GM21717 (cell line): Measurements from ENCODE around the gene MAJIN.
"Not testable (repeated sequence)": the region's sequence is repeated elsewhere in the genome, so short reads cannot be mapped to it uniquely, and the experiment has no call there.

Experiments
- ATAC-seq: cut with Tn5 transposase; IDR thresholded peaks from one replicate; pipeline ENCODE4 v1.9.1; 2021; ENCODE audit warnings: mild to moderate bottlenecking, moderate library complexity; ENCODE audit not compliant: unreplicated experiment

The MAJIN gene

DNA sequence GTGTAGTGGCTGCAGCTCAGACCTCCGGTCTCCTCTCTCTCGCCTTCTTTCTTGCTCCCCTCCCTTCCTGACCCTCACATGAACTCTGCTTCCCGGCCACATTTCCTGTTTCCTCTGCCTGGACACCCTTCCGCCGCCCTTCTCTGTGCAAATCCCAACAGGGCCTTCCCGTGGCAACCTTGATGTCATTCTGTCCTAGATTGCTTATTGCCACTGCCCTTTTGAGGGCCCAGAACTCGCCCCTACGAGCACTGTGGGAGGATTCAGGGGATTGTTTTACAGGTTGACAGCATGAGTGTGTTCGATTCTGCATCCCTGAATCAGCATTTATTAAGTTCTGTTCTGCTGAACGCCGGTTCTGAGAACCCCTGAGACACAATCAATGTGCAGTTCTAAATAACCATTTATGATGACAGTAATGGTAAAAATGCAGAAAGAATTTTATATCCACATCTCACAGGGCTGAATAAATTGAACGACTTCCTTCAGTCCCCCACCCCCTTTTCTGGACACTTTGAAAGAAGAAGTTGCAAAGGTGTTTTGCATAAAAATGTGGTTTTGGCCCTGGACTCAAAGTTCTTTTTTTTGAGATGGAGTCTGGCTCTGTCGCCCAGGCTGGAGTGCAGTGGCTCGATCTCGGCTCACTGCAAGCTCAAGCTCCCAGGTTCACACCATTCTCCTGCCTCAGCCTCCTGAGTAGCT lies 18.5 kb upstream of the MAJIN start:
- no peak for ATAC-seq

DNA sequence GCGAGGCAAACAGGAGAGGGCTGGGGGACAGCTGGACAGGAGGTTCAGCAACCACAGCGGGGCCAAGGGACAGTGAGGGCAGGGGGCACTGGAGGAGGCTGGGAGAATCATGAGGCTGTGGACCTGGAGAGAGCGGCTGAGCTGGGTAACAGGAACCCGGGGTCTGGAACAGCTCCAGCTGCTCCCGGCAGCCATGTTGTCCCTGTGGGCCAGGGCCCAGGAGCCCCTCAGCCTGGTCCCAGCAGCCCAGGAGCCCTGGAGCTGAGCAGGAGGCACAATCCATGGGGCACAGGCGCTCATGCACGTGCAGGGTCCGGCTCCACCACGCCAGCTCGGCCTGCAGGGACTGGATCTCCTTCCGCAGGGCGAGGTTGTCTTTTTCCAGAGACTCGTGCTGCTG lies 17.5 kb upstream of the MAJIN start:
- no peak for ATAC-seq

DNA sequence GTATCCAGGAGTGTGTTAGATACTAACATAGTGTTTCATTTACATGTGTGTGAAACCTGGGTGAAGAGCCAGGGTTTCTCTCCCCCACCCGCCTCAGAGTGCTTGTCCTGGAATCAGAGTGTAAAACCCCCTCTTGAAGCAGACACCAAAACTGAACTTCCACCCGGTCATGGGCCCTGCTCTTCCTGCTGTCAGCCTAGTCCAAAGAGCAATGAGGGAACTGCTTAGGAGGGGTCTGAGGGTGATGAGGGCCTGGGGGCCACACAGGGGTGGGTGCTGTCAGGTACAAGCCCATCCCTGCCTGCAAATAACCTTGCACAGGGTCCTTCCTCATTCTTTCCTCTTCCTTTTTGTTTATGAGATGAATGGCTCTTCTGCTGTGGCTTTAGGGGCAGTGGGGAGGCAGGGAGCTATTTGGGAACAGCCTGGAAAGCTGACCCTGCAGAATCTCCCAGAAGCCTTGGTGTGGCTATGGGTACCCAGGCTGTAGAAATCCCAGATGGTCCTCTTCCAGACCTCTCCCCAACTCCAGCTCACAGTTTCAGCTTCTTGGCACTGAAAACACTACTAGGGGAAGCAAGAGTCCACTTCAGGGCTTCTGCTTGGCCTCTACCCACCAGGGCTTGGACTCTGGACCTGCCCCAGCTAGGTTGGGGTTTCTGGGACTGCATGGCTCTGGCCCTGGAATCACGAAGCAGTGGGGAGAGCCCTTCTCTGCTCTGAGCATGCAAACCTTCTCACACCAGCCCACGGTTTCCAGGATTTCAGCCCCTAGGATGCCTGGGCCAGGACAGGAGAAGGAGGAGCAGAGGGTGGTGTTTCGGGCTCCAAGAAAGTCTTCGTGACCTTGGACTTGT lies 16.3 kb upstream of the MAJIN start:
- ATAC-seq = no peak

DNA sequence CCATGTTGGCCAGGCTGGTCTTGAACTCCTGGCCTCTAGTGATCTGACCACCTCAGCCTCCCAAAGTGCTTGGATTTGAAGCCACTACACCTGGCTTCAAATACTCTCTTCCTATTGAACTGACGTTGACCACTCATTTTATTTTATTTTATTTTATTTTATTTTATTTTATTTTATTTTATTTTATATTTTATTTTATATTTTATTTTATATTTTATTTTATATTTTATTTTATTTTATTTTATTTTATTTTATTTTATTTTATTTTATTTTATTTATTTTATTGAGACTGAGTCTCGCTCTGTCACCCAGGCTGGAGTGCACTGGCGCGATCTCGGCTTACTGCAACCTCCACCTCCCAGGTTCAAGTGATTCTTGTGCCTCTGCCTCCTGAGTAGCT lies 11.4 kb upstream of the MAJIN start:
- ATAC-seq = not testable (repeated sequence)

DNA sequence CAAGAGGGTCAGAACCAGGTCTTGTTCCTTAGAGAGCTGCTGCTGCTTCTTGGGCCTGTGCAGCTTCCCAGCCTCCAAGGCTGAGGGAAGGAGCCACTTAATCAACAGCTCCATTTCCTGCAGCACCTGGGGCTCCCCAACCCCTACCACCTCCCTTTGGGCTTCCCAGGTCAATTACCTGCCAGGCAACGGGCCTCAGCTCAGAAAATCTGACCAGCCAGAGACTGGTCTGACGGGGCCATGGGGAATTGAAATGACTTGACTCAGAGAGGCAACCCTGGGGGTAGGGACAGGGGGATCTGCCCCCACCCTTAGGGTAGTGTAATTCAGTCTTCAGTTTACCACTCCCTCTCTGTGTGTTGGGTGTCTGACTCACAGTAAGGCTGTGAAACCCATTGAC lies 4.7 kb upstream of the MAJIN start:
- no peak for ATAC-seq

DNA sequence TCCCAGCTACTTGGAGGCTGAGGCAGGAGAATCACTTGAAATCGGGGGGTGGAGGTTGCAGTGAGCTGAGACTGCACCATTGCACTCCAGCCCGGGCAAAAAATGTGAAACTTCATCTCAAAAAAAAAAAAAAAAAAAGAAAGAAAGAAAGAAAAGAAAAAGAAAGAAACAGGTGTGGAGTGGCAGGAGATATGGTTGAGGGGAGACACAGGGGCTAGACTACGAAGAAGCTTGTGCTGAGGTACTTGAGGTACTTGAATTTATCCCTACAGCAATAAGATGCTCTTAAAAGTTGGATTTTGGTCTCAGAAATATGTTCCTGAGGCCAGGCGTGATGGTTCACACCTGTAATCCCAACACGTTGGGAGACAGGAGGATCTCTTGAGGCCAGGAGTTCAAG lies 2.2 kb upstream of the MAJIN start:
- ATAC-seq = no peak

DNA sequence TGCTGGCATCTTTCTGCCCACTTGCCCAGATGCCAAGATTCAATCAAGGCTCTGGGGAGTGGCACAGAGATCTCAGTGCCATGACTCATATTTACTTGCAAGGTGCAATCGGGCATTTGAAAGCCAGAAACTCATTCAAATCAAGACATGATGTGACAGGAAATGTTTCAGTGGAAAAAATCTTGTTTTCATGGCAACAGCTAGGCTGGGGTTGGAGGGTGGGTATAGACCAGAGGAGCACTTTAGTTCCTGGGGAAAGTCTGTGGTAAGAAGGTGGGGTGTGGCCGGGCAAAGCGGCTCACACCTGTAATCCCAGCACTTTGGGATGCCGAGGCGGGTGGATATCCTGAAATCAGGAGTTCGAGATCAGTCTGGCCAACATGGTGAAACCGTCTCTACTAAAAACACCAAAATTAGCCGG lies 1.2 kb downstream of the MAJIN start:
- ATAC-seq = no peak

DNA sequence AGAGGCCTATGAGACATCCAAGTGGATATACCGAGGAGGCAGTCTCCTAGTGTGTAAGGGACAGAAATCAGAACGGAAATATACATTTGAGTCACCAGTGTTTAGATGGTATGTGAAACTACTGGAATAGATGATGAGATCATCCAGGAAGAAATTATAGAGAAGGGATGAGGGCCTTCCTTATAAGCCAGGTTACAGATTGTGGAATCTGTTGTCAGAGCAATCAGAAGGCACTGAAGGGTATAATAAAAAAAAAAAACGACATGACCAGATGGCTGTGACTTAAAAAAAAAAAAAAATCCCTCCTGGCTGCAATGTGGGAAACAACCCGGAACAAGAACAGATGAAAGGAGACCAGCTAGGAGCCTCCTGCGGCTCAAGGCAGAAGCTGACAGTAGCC lies 2.7 kb downstream of the MAJIN start:
- ATAC-seq = no peak

DNA sequence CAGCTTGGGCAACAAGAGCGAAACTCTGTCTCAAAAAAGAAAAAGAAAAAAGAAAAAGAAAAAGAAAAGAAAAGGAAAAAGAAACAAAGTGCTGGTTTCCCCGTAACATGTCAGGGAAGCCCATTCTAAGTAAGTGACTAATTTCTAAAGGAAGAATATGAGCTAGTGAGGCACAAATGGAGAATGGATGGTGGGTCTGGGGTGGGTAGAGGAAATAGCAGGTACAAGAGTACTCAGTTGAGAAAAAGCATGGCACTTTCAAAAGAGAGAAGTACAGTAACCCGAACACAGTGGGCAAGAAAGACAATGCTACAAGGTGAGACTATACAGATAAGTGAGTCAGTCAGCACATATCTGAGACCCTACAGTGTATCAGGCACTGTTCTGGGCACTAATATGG lies 4.5 kb downstream of the MAJIN start:
- ATAC-seq = no peak

DNA sequence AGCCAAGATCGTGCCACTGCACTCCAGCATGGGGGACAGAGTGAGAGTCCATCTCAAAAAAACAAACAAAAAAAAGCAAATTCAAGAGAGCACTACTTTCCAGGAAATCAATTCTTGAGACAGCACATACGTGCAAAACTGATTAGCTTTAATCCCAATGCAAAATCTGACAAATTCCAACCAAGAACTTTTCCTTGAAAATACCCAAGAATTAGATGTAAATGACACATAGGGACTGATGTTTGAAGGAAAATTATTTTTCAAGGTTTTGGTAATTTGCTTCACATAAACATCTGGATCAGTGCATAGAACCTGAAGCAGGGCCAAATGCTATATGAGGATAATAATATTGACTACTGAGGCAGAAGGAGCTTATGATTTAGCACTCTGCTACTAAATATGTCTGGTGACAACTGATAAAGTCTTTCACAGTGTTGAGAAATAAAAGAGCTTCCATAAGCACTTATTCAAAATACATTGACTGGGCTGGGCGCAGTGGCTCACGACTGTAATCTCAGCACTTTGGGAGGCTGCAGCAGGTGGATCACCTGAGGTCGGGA lies 8.8 kb downstream of the MAJIN start:
- no peak for ATAC-seq

DNA sequence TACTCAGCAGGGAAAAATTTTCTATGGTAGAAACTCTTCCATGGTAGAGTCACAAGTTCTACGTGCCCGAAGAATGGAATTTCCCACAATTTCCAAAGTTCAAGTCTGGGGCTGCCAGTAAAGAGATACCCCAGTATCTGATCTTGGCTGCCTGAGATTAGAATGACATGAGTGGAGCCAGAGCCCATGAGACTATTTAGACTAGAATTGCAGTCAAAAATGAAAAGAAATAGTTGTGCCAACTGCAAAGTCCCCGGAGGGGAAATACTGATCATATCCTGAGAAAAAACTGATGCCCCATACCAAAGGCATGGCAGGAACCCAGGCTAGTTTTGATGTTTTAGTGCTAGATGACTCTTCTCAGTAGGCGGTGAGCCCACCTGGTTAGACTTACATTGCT lies 11.2 kb downstream of the MAJIN start:
- ATAC-seq = no peak

DNA sequence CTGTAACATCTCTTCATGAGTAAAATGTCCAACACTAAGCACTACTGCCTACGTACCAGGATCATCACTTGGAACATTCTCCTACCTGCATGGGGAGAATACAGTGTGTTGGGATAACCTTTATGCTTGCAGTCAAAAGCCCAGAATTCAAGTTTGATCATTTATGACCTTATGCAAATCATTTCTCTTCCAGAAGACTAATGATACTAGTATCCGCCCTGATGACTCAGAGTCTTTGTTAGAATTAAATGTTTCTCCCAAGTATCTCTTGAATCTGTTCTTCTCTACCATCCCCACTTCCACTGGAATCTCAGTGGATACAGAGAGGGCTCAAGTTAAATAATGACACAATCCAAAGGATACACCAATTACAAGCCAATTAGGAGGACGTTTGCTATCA lies 12.4 kb downstream of the MAJIN start:
- no peak for ATAC-seq

DNA sequence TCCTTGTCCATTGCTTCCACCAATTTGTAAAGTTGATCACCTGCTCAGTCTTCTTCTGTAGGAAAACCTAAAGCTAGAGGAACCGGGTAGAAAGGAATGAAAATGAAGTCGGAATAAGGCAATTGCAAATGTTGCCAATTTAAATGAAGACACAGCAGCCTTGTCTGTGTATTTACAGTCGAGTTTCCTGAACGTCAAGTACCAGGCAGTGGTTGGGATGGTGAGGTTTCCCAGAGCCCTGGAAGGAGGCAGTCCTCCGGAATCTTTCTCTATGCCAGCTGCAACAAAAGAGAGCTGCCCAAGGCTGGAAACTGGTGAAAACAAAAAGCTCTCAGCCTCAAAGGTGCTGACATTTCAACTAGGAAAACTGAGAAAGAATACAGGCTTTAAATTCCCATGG lies 17.7 kb downstream of the MAJIN start:
- no peak for ATAC-seq

DNA sequence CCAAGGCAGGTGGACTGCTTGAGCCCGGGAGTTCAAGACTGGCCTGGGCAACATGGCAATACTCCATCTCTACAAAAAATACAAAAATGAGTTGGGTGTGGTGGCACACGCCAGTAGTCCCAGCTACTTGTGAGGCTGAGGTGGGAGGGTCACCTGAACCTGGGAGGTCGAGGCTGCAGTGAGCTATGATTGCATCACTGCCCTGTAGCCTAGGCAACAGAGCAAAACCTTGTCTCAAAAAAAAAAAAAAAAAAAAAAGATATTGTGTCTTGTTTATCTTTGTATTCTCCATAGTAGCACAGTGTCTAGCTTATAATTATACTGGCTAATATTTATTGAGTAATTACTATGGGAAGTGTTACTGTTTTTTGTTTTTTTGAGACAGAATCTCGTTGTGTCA lies 20.4 kb downstream of the MAJIN start:
- ATAC-seq = no peak

DNA sequence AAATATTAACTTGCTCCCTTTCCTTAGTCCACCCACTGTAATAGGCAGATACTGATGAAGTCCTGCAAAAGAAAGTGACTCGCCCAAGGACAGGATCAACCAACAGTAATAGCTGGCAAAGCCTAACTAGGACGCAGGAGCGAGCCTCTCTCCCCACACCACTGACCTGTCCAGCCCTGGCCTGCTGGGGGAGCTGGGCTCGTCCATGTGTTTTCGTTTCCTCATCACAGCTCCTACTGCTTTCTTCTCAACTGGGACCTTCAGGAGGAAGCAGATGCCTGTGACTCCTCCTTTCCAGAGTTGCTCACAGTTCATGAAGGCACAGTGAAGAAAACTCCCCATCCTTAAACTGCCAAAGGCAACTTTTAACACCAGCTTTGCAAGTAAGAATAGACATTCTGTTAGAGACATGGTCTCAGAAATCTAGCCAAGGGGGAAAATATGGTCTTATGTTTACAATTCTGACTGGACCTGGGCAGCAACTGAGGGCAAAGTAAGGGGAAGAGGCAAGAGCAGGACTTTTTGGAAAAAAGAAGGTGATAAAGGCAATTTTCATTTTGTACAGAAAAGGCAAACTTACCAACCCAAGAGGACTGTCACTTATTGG lies 24.6 kb downstream of the MAJIN start:
- no peak for ATAC-seq

DNA sequence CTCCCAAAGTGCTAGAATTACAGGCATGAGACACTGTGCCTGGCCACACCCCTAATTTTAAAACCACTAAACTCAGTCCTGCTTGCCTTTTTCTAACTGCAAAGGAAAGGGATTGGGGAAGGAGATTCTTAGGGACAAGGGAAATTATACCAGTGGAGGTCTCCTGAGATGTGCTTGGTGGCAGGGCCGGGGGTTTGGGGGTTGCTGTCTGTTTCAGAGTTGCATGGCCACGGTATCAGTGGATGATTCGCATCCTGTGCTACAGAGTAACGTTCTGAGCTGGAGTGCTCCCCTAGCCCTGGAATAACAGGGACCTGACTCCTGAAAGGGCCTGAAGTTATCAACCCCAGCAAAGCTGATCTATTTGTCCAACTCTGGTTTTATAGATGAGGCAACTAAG lies 35.4 kb downstream of the MAJIN start:
- no peak for ATAC-seq

DNA sequence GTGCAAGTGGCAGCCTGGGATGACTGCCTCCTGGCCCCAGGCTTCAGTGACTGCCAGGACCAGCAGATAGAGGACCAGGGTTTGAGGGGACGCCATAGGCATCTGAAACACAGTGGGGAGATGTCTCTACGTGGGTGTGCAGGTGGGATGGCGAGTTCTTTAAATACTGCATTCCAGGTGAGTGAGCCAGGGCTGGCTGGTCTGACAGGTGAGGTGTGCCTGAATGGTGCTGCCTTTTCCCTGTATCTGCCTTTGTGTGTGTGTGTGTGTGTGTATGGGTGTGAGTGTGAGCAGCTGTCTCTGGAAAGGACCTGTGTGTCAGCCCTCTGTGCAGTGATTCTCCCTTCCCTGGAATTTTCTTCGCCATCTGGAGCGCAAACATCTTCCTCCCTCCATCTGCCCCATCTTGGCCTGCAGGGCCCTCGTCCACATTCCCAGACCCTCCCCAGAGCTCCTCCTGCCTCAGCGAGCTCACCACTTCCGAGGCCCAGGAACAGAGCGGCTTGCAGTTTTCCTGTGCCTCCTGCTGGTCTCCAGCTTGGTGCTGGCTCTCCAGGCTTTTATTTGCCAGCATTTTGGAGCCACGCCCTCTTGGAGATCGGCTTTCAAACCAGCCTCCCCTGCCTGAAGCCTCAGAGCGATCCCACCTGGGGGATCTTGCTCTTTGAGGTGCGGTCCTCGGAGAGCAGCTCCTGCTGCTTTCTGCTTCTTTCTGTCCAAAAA lies 36.4 kb downstream of the MAJIN start, which contains the start of gene GPHA2:
TSS of gene GPHA2 (minus strand) at position 535 of the 723 bp plus-strand sequence. CDS start at position 102, 433 bp downstream.
- ATAC-seq = no peak

DNA sequence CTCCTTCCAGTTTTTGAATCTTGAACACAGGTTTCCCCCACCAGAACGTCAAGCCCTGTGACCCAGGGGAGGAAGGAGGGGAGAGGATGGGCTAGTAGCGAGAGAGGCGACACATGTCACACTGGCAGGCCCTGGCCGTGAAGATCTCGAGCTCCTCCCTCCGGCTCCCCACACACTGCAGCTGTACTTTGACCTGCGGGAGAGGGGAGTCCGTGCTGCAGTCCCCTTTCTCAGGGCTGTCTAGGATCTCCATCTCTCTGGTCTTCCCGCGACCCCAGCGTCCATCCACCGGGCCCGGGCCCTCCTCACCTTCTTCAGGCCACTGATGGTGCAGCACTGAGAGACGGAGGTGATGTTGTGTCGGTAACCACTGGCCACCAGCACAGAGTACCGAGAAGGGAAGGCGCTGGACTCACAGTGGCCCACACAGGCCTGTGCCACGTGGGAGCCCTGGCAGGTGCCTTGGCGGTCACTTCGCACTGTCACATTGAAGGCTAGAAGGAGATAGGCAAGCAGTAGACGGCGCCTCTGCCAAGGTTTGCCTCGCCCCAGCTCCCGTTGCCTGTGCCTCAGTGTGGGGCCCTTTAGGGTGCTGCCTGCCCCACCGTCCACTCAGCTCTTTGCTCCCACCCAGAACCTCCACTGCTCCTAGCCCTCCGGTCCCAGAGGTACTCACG lies 37.1 kb downstream of the MAJIN start:
- ATAC-seq = no peak

DNA sequence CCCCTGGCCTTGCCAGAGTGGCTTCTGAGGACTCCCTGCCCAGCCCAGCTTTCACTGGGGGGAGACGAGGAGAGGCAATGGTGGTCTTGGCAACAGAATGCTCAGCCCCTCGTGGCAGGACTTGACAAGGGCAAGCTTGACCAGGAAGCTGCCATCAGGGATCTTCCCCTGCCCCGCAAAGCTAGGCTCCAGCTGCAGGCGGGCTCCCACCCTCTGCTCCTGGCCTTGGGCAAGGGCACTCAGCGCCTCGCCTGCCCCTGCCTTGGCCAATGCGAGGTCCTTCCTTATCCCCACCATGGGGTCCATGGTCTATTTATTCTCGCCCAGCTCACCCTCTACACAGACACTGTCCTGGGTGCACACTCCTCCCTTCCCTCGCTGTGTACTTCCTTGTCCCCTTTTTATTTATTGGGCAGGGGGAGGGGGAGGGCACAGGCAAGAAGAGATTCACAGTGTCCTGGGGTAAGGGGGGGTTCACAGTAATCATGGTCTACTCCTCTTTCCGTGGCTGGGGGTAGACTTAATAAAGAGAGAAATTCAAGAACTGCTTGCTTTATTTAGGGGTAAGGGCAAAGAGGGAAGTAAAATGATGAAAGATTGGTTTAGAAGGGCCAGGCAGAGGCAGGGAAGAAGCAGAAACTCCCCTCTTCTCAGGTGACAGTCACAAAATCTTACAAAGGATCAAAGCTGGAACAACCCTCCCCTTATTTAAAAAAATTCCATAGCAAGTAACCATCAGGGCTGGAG lies 37.8 kb downstream of the MAJIN start:
- no peak for ATAC-seq
